ENCODE results near the gene LHFPL3. TPM values are rescaled to one million over a fixed set of nuclear protein-coding genes. Genes with fewer than 3 reads are reported as not detected.
"Not testable (repeated sequence)": the region's sequence is repeated elsewhere in the genome, so short reads cannot be mapped to it uniquely, and the experiment has no call there.

LHFPL3 gene
- total RNA-seq, 1 donor from 2014 or later = not detected

DNA sequence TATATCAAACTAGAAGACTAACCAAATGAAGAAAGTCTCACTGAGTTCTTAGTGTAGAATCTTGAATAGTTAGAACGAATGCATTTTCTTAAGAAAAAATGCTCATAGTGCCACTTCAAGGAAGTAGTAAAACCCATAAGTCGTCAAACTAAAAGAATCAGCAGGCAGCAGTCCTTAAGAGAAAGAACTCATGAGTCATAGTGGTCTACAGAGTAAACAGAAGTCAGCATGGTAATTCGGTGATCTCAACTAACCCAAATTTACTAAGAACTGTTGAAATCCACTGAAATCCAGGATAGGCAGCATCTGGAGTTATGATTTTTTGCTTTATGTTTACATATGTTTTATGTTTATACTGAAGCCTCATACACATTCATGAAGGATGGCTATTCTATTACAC, 256.2 kb downstream of the LHFPL3 start:
- no peak for DNase-seq (ENCODE audit: low read depth, low spot score)

DNA sequence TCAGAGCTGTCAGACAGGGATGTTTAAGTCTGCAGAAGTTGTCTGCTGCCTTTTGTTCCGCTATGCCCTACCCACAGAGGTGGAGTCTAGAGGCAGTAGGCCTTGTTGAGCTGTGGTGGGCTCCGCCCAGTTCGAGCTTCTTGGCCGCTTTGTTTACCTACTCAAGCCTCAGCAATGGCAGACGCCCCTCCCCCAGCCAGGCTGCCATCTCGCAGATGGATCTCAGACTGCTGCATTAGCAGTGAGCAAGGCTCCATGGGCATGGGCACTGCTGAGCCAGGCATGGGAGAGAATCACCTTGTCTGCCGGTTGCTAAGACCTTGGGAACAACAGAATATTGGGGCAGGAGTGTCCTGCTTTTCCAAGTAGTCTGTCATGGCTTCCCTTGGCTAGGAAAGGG, 267.2 kb downstream of the LHFPL3 start:
- not testable (repeated sequence) for DNase-seq (ENCODE audit: low read depth, low spot score)

GRCh38 chr7:104603957-104604356, 275.6 kb downstream of the LHFPL3 start:
- no peak for DNase-seq (ENCODE audit: low read depth, low spot score)

DNA sequence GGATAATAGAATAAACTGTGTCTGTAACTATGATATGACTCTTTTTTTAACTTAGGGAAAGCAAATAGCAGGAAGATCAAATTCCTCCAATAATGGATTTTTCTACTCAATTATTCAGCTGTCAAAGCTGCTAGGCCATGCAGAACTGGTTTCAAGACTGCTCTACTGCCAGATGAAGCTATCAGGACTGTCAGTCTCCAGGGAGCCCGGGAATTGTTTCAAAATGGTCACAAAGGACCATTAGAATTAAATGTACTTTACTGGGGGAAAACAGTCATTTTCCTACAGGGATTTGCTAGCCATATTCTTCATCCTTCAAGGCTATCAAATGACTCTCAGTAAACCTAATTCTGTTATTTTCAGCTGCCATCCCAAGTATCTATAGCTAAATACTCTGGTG, 276.3 kb downstream of the LHFPL3 start:
- no peak for DNase-seq (ENCODE audit: low read depth, low spot score)

- DNase-seq (ENCODE audit: low read depth, low spot score) = no peak
Measured at GRCh38 chr7:104621321-104621720, 292.9 kb downstream of the LHFPL3 start.

DNA sequence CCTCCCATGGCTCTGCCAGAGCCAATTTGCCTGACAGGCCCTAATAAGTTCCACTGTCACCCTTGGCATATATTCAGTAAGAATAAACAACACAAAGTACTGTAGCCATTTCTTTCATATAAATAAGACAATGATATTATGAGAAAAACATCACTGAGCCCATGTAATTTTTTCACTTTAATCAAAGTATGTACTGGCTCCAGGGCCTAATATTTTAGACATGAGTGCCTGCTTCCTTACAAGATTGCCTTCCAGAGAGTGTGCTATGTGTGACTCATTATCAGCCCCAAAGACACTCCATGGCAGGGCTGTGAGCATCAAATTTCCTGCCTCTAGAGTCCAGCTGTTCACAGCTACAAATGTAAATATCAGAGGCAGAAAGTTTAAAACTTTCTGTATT, 297.6 kb downstream of the LHFPL3 start:
- DNase-seq (ENCODE audit: low read depth, low spot score) = no peak

DNA sequence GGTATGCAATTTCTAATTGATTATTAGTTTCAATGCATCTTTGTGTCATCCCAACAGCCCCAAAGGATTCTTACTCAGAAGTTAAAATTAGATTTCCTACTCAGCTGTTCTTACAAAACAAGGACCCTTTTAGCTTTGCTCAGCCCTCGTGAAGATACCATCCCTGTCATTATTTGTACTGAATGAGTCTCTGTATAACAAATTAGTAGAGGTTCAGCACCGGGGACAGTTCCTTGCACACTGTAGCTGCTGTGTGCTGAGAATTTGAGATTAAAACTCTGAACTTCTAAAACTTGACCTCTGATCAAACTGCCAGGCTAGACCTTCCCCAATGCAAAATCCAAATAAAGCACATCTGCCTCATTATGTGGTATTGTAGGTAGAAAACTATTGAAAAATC, 299.1 kb downstream of the LHFPL3 start:
- DNase-seq (ENCODE audit: low read depth, low spot score) = no peak

DNA sequence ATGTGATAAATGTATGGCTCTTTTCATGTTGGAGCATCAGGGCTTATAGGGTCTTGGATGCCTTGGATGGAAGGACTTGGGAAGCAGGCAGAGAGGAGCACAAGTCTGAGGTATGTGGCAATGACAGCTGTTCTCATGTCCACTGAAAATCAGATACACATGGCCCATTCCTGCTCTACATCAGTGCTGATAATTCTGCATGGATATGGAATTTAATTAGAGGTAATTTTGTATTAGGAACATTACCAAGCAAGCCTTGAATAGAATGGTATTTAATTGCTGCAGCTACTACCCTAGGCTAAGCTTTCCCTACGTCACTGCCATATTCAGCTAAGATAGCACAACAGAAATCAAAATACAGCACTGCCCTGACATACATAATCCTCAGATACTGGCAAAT, 299.6 kb downstream of the LHFPL3 start:
- DNase-seq (ENCODE audit: low read depth, low spot score) = no peak

DNA sequence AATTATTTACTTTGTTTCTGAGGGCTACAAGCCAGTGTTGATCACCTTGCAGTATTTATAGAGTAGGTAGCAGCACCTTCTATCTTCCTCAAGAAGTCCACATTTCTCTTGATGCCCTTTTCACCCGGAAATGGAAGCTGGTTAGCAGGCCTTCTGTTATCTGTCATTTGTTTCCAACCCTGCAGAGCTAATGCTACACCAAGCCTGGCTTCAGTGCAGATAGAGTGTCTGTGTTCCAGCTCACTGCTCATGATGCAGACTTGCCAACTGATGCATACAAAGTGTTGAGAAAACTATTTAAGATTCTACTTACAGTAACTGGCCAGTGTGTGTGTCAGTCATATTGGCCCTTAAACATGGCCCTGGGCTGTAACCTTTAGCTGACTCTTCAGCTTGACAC, 301.0 kb downstream of the LHFPL3 start:
- DNase-seq (ENCODE audit: low read depth, low spot score) = no peak

GRCh38 chr7:104640506-104640905, 312.1 kb downstream of the LHFPL3 start:
- no peak for DNase-seq (ENCODE audit: low read depth, low spot score)

DNA sequence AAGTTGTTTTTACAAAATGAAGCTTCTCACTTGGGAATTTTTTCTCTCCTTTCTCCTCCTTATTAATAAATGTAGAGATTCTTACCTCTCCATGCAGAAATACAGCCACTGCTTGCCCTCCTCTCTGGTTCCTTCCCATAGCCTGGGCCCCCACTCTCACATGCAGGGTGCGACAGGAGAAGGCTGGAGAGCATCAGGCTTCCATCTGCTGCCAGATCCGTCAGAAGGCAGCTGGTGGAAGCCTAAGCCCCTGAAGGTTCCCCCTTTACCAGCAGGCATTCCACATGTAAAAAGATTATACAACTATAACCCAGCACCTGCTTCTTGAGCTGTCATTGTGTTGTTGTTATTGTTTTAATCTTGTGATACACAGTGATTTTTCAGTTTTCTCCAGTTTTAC, 314.2 kb downstream of the LHFPL3 start:
- DNase-seq (ENCODE audit: low read depth, low spot score) = no peak

DNA sequence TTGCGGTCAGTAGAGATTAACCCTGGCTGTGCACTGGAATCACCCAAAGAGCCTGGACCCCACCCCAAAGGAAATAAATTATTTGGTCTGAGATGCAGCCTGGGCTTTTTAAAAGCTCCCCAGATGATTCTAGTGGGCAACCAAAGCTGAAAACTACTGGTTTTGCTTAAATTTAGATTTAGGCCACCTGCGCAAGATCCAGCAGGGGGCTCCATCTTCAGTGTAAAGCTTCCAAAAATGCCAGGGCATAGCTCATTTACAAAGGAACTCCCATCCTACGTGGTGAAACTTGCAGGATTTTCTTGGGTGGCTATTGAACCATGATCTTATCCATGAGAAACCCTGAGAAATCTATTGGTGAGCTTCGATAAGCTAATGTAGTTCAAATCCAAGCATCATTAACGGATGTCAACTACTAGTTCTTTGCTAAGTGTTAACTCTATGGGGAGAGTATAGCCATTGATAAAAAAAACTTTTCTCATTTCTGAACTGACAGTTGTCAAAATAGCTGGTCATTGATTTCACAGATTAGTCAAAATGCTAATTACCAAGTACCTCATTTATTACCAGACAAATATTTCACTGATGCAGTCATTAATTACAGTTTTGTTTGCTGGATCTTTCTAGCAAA, 315.3 kb downstream of the LHFPL3 start:
- no peak for DNase-seq (ENCODE audit: low read depth, low spot score)

DNA sequence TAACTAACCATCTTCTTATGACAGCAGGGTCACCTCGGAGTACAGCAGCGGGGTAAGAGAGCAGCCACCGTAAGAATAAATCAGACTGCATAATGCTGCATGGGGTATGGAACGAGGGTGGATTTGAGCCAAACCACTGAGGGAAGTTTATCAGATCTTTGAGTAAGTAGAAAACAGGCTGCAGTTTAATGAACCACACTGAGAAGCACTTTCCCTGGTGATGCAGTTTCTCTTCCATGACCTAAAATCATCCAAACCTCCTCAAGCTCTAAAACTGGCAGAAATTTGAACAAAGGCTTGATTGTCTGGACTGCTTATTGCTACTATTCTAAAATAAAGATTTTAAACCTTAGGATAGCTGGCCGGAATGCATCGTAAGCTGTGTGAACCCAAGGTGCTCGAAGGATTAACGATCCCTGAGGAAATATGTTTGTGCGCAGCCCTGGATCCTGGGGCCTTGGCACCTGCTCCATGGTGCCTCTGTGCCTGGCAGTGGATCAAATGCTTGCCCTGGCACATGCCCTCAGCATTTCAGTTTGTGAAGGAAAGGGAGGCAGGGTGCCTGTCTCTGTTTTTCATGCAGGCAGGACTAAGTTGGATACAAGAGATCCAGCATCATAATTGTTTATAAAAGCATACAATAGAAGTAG, 322.7 kb downstream of the LHFPL3 start:
- DNase-seq (ENCODE audit: low read depth, low spot score) = no peak

DNA sequence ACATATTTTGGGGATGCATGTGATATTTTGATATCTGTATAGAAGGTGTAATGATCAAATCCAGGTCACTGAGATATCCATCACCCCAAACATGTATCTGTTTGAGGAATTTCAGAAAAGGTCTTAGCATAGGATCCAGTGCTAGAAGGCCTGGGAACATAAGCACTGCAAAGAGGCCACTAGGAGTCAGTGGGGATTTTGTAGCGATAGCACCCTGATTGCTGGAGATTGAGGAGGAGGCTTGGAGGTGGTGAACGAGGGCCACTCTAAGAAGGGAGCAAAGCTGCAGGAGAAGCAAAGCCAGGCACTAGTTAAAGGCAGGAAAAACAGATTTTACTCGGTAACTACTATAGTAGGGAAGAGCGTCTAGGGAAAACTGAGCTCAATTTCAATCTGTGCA, 324.0 kb downstream of the LHFPL3 start:
- no peak for DNase-seq (ENCODE audit: low read depth, low spot score)

GRCh38 chr7:104652865-104653264, 324.5 kb downstream of the LHFPL3 start:
- DNase-seq (ENCODE audit: low read depth, low spot score) = no peak

GRCh38 chr7:104653825-104654401, 325.5 kb downstream of the LHFPL3 start:
- no peak for DNase-seq (ENCODE audit: low read depth, low spot score)

- DNase-seq (ENCODE audit: low read depth, low spot score) = no peak
Measured at GRCh38 chr7:104655592-104655991, 327.2 kb downstream of the LHFPL3 start.

- DNase-seq (ENCODE audit: low read depth, low spot score) = no peak
Measured at GRCh38 chr7:104656467-104656866, 328.1 kb downstream of the LHFPL3 start.

- no peak for DNase-seq (ENCODE audit: low read depth, low spot score)
Measured at GRCh38 chr7:104657134-104657533, 328.7 kb downstream of the LHFPL3 start.

- DNase-seq (ENCODE audit: low read depth, low spot score) = no peak
Measured at GRCh38 chr7:104661575-104661974, 333.2 kb downstream of the LHFPL3 start.

- DNase-seq (ENCODE audit: low read depth, low spot score) = no peak
Measured at GRCh38 chr7:104664648-104665047, 336.2 kb downstream of the LHFPL3 start.

- DNase-seq (ENCODE audit: low read depth, low spot score) = no peak
Measured at GRCh38 chr7:104677587-104677986, 349.2 kb downstream of the LHFPL3 start.

GRCh38 chr7:104679085-104679484, 350.7 kb downstream of the LHFPL3 start:
- no peak for DNase-seq (ENCODE audit: low read depth, low spot score)

Data from pulmonary artery endothelial cell (primary cell).